ENCODE data around the gene TMED9. TPM values are rescaled to one million over a fixed set of nuclear protein-coding genes. Genes with fewer than 3 reads are reported as not detected.

TMED9 gene
- total and polyA plus RNA-seq, 12 donors, result 48.3 to 310 (median 69.5) TPM

GRCh38 chr5:177552839-177553455 is 39.1 kb upstream of the TMED9 start:
- Histone ChIP-seq H3K27ac (peak overlapping the region in 8 of 10 donors; percentile 82 to 90 (median 87)), H3K27me3 (no peaks in the 10 kb centered on the region), H3K4me3 (peak overlapping the region; percentile 68 to 99 (median 96)), H3K36me3 (peaks cover 0 to 30% (median 7%) of the 10 kb centered on the region in 9 donors), H3K4me1 (peaks cover 9 to 64% (median 41%) of the 10 kb centered on the region in 9 donors), H3K9me3 (no peaks in the 10 kb centered on the region)
- intact Hi-C loops (cut with DNase I), result loop anchor here in 2 of 10 donors (5.0 kb wide), 1 partner anchor 39 kb away; the partner anchor contains the start of gene TMED9 (in 2 of the 2)
- TF ChIP-seq CTCF (IDR thresholded peaks at IDR 0.05), result peak in 2 of 9 donors; percentile 7 to 8
- 33 to 37% methylated on average over 16 of the region's 16 CpGs for WGBS, 2 donors
- DNase-seq (no peak), ATAC-seq (peak in 3 of 8 donors; percentile 2 to 24 (median 22))

- H3K4me1 ChIP-seq, result peaks cover 9 to 55% (median 32%) of the 10 kb centered on the region in 9 donors
- no peaks in the 10 kb centered on the region for H3K27me3 ChIP-seq
- H3K4me3 ChIP-seq, result peak overlapping the region; percentile 68 to 99 (median 96)
- 0 to 1% methylated on average over 45 to 72 of the region's 72 CpGs for WGBS, 2 donors
- peak; percentile 26 to 72 (median 44) for ATAC-seq
- peak overlapping the region; percentile 75 to 90 (median 86) for H3K27ac ChIP-seq
- intact Hi-C loops (cut with DNase I), result loop anchor here in 2 of 10 donors (5.0 kb wide), 1 partner anchor 38 kb away; the partner anchor contains the start of gene TMED9 (in 2 of the 2)
- no peak for TF ChIP-seq CTCF (IDR thresholded peaks at IDR 0.05)
- peaks cover 0 to 30% (median 7%) of the 10 kb centered on the region in 9 donors for H3K36me3 ChIP-seq
- peak; percentile 42 to 49 for DNase-seq
- H3K9me3 ChIP-seq, result no peaks in the 10 kb centered on the region
These were observed 38.2 kb upstream of the TMED9 start for GRCh38 chr5:177553671-177554429.

DNA sequence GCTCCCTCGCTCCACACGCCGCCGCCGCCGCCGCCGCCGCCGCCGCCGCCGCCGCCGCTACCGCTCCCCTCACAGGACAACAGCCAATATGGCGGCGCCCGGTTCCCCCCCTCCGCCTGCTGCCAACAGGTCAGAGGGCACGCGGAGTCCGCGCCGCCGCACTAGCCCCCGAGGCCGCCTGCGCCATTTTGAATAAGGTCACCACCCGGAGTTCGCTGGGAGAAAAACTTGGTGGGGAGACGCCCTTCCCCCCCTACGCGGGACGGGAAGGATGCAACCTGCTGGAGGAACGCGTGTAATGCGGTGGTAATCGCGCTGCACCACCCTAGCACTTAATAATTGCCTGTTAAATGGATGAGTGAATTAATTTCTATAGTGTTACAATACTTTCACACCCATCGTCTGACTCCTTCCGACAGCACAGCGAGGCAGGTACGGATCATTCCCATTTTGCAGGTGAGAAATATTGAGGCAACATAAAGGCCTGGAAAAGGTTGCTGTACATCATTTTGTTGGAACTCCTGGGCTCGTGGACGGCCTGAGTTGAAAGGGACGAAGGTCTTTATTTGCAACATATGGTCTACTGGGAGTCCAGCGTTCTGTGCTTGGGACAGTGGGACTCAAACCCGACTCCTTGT is 37.4 kb upstream of the TMED9 start, which contains the start of gene FAM193B:
TSS of gene FAM193B (minus strand) at position 90 of the 638 bp plus-strand sequence. CDS start 105 bp downstream, outside the sequence.
- DNase-seq, result peak; percentile 93 to 95
- peak; percentile 93 to 98 (median 96) for ATAC-seq
- Histone ChIP-seq H3K27me3 (no peaks in the 10 kb centered on the region), H3K36me3 (peaks cover 0 to 30% (median 7%) of the 10 kb centered on the region in 9 donors), H3K9me3 (no peaks in the 10 kb centered on the region), H3K4me3 (peak within 1 kb of the TSS; percentile 68 to 99 (median 96)), H3K27ac (peak within 1 kb of the TSS; percentile 75 to 90 (median 86)), H3K4me1 (peaks cover 9 to 48% (median 29%) of the 10 kb centered on the region in 9 donors)
- 9 to 12% methylated on average over 30 to 49 of the region's 49 CpGs for WGBS, 2 donors
- peak in 6 of 9 donors; percentile 11 to 36 (median 24) for TF ChIP-seq CTCF (IDR thresholded peaks at IDR 0.05)
- intact Hi-C loops (cut with DNase I), result loop anchor here in 2 of 10 donors (5.0 kb wide), 1 partner anchor 38 kb away; the partner anchor contains the start of gene TMED9 (in 2 of the 2)
